Mammary epithelial cell (primary cell): ENCODE measurements around the gene ARHGEF38.

Experiments used
- CTCF ChIP-seq, 2 donors: IDR thresholded peaks in 1 of 2; conservative IDR thresholded peaks in 1 of 2; 2 replicates each; pipeline ENCODE4 v1.5.1; 2011 to 2012; ENCODE audit warnings: inconsistent platforms in 2 of 2, low read length in 2 of 2, mild to moderate bottlenecking in 2 of 2, control low read depth in 1 of 2, low read depth in 1 of 2; ENCODE audit not compliant: insufficient read depth in 1 of 2; ENCODE audit errors: extremely low read depth in 1 of 2
- EZH2 ChIP-seq: IDR thresholded peaks from 2 replicates; pipeline ENCODE4 v1.6.1; 2012; ENCODE audit warnings: low read length, inconsistent platforms, borderline replicate concordance

GRCh38 chr4:105712766-105713165, 160.3 kb downstream of the ARHGEF38 start:
- TF ChIP-seq CTCF (conservative IDR thresholded peaks at IDR 0.05 in 1 of 2, IDR thresholded peaks at IDR 0.05 in 1 of 2; ENCODE audit: extremely low read depth in 1 of 2, insufficient read depth in 1 of 2, low read depth in 1 of 2, low read length in 2 of 2) (no peak), EZH2 (no peak)
